Adrenal gland (tissue), 5 donors: Measurements from ENCODE around the gene SORL1-AS1.

Experiments
- POLR2A ChIP-seq, 2 donors: fragments of 450-650 bp; IDR thresholded peaks; one replicate each; pipeline ENCODE4 v1.6.1; 2017; ENCODE audit warnings: antibody characterized with exemption in 2 of 2, mild to moderate bottlenecking in 2 of 2, moderate library complexity in 1 of 2
- TF ChIP-seq, protein P1 (sequence below), 6 experiments: fragments of 450-650 bp in 4 of 6; fragments of 200-600 bp in 2 of 6; sonication (generic) in 1 of 6; IDR thresholded peaks; 1 replicate in 5 of 6; 2 replicates in 1 of 6; pipeline versions ENCODE4 v1.5.1 to v1.8.0; 2016 to 2021; ENCODE audit warnings: antibody characterized with exemption in 6 of 6, mild to moderate bottlenecking in 2 of 6, moderate library complexity in 1 of 6
- donor health status: DM: no; HTN: no; CAD: no.

GRCh38 chr11:121458551-121458950 is 5.8 kb upstream of the SORL1-AS1 start:
- TF ChIP-seq, protein P1, sequence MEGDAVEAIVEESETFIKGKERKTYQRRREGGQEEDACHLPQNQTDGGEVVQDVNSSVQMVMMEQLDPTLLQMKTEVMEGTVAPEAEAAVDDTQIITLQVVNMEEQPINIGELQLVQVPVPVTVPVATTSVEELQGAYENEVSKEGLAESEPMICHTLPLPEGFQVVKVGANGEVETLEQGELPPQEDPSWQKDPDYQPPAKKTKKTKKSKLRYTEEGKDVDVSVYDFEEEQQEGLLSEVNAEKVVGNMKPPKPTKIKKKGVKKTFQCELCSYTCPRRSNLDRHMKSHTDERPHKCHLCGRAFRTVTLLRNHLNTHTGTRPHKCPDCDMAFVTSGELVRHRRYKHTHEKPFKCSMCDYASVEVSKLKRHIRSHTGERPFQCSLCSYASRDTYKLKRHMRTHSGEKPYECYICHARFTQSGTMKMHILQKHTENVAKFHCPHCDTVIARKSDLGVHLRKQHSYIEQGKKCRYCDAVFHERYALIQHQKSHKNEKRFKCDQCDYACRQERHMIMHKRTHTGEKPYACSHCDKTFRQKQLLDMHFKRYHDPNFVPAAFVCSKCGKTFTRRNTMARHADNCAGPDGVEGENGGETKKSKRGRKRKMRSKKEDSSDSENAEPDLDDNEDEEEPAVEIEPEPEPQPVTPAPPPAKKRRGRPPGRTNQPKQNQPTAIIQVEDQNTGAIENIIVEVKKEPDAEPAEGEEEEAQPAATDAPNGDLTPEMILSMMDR (IDR thresholded peaks at IDR 0.05): no peak
- no peak for TF ChIP-seq POLR2A (IDR thresholded peaks at IDR 0.05)
